Measurements from ENCODE around the gene ZNF181. TPM values are rescaled to one million over a fixed set of nuclear protein-coding genes. Genes with fewer than 3 reads are reported as not detected.
A peak's percentile ranks its signal among the peaks of the same experiment; 100 is the strongest.

The ZNF181 gene
- total RNA-seq, 1 donor from 2014 or later = 8.5 TPM

DNA sequence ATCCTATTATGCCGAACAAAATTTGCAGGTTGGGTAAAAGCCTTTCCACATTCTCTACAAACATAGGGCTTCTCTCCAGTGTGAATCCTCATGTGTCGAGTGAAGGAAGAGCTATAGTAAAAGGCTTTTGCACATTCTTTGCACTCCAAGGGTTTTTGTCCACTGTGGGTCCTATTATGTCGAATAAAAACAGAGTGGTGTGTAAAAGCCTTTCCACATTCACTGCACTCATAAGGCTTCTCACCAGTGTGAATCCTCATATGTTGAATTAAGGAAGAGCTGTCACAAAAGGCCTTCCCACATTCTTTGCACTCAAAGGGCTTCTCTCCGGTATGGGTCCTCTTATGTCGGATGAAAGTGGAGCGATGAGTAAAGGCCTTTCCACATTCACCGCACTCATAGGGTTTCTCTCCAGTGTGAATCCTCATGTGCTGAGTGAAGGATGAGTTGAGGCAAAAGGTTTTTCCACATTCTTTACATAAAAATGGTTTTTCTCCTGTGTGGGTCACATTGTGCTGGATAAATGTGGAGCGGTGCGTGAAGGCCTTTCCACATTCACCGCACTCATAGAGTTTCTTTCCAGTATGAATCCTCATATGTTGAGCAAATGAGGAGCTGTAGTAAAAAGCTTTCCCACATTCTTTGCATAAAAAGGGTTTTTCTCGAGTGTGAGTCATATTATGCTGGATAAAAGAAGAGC lies 25.3 kb downstream of the ZNF181 start:
- Mint-ChIP-seq H3K27ac (no peak overlapping the region), H3K36me3 (peaks cover 58% of the 10 kb centered on the region), H3K9me3 (peaks cover 23% of the 10 kb centered on the region), H3K27me3 (no peaks in the 10 kb centered on the region), H3K4me1 (ENCODE audit: unreplicated experiment) (no peaks in the 10 kb centered on the region), H3K4me3 (no peak overlapping the region)
- TF ChIP-seq, protein P1, sequence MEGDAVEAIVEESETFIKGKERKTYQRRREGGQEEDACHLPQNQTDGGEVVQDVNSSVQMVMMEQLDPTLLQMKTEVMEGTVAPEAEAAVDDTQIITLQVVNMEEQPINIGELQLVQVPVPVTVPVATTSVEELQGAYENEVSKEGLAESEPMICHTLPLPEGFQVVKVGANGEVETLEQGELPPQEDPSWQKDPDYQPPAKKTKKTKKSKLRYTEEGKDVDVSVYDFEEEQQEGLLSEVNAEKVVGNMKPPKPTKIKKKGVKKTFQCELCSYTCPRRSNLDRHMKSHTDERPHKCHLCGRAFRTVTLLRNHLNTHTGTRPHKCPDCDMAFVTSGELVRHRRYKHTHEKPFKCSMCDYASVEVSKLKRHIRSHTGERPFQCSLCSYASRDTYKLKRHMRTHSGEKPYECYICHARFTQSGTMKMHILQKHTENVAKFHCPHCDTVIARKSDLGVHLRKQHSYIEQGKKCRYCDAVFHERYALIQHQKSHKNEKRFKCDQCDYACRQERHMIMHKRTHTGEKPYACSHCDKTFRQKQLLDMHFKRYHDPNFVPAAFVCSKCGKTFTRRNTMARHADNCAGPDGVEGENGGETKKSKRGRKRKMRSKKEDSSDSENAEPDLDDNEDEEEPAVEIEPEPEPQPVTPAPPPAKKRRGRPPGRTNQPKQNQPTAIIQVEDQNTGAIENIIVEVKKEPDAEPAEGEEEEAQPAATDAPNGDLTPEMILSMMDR (conservative IDR thresholded peaks at IDR 0.05) = no peak
- DNase-seq (ENCODE audit: extremely low spot score, unreplicated experiment) = no peak

- H3K27ac Mint-ChIP-seq = no peak overlapping the region
- H3K4me1 Mint-ChIP-seq (ENCODE audit: unreplicated experiment) = peaks cover 2% of the 10 kb centered on the region
- TF ChIP-seq, protein P1 (conservative IDR thresholded peaks at IDR 0.05) = no peak
- H3K4me3 Mint-ChIP-seq = no peak overlapping the region
- no peaks in the 10 kb centered on the region for H3K27me3 Mint-ChIP-seq
- H3K36me3 Mint-ChIP-seq = peaks cover 60% of the 10 kb centered on the region
- H3K9me3 Mint-ChIP-seq = peaks cover 12% of the 10 kb centered on the region
- no peak for DNase-seq (ENCODE audit: extremely low spot score, unreplicated experiment)
Observed at GRCh38 chr19:34766386-34766785, 32.3 kb downstream of the ZNF181 start.

DNA sequence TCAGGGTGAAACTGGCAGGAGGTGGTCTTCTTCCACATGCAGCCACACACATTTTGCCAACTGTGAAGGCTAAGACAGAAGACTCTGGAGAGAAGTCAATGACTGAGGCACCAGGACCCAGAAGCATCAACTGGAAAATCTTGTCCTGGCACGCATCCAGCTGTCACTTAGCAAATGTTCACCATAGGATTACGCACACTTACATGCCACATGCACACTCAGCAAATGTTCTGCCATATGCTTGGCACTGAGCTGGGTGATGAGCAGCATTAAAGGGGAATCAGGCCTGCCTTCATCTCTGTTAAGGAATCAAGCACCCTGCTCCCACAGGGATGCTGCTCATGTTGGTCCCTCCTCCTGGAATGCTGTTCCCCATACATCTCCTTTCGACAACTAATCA lies 33.9 kb downstream of the ZNF181 start:
- TF ChIP-seq, protein P1 (conservative IDR thresholded peaks at IDR 0.05) = no peak
- Mint-ChIP-seq H3K9me3 (peaks cover 7% of the 10 kb centered on the region), H3K4me1 (ENCODE audit: unreplicated experiment) (peaks cover 13% of the 10 kb centered on the region), H3K27me3 (no peaks in the 10 kb centered on the region), H3K27ac (no peak overlapping the region), H3K4me3 (no peak overlapping the region), H3K36me3 (peaks cover 47% of the 10 kb centered on the region)
- no peak for DNase-seq (ENCODE audit: extremely low spot score, unreplicated experiment)

GRCh38 chr19:34772697-34773554 lies 38.9 kb downstream of the ZNF181 start, which contains the start of gene ZNF599:
TSS of gene ZNF599 (minus strand) at chr19:34773215. CDS start at chr19:34772841, 374 bp downstream.
- TF ChIP-seq, protein P1 (conservative IDR thresholded peaks at IDR 0.05) = no peak
- H3K27me3 Mint-ChIP-seq = peaks cover 13% of the 10 kb centered on the region
- H3K27ac Mint-ChIP-seq = peak within 1 kb of the TSS; percentile 84
- peaks cover 9% of the 10 kb centered on the region for H3K36me3 Mint-ChIP-seq
- peak within 1 kb of the TSS; percentile 97 for H3K4me3 Mint-ChIP-seq
- peak; percentile 88 for DNase-seq (ENCODE audit: extremely low spot score, unreplicated experiment)
- peaks cover 13% of the 10 kb centered on the region for H3K4me1 Mint-ChIP-seq (ENCODE audit: unreplicated experiment)
- peaks cover 6% of the 10 kb centered on the region for H3K9me3 Mint-ChIP-seq

DNA sequence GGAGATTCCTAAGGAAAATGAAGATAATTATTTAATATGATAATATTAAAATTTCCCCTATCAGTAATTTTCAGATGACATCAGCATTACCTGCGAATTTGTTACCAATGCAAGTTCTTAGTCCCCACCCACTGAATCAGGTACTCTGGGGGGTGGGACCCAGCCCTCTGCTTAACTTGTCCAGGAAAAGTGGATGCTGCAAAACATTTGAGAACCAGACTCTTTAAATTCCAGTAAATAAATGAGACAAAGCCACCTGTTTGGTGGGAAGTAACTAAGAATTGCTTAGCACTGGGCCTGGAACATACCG lies 39.5 kb downstream of the ZNF181 start:
- DNase-seq (ENCODE audit: extremely low spot score, unreplicated experiment) = no peak
- Mint-ChIP-seq H3K27ac (no peak overlapping the region), H3K36me3 (peaks cover 5% of the 10 kb centered on the region), H3K4me1 (ENCODE audit: unreplicated experiment) (peaks cover 13% of the 10 kb centered on the region), H3K9me3 (peaks cover 6% of the 10 kb centered on the region), H3K27me3 (peaks cover 13% of the 10 kb centered on the region), H3K4me3 (peak overlapping the region; percentile 97)
- TF ChIP-seq, protein P1 (conservative IDR thresholded peaks at IDR 0.05) = no peak
